Neural progenitor cell (in vitro differentiated cells): ENCODE data around the gene GAPT.

Experiments
- CTCF ChIP-seq: fragments of 200-600 bp; sonication (generic); IDR thresholded peaks from 2 replicates; pipeline ENCODE4 v1.5.1; 2017; ENCODE audit warnings: antibody characterized with exemption, mild to moderate bottlenecking
- EZH2 ChIP-seq: fragments of 200-600 bp; sonication (generic); IDR thresholded peaks from 2 replicates; pipeline ENCODE4 v1.6.1; 2017; ENCODE audit warnings: antibody characterized with exemption, mild to moderate bottlenecking, moderate library complexity

- TF ChIP-seq EZH2, result no peak
- no peak for TF ChIP-seq CTCF
These were observed 13.5 kb downstream of the GAPT start for GRCh38 chr5:58504766-58505165.
